ENCODE measurements around the gene PREX1. TPM values are rescaled to one million over a fixed set of nuclear protein-coding genes. Genes with fewer than 3 reads are reported as not detected.

Gene PREX1
- total RNA-seq, 2 donors from 2014 or later, result 132 to 167 TPM

DNA sequence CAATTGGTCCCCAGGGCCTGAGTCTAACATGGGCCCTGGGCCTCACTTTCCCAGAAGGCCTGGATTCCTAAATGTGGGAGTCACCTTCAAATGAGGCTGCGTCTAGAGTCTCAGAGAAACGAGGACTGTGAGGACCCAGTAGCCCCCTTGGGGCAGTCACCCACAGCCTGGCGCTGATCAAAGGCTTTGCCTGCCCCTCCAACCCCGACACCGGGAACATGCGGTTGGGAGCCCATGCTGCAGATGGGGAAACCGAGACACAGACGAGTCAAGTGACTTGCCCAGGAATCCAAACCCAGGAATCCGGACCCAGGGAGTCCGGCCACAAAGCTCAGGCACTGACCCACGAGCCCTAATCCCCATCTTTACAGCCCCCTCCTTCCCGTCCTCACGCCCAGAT, 209.7 kb downstream of the PREX1 start:
- Mint-ChIP-seq H3K36me3 (no peaks in the 10 kb centered on the region), H3K9me3 (no peaks in the 10 kb centered on the region), H3K4me3 (no peak overlapping the region), H3K27me3 (no peaks in the 10 kb centered on the region), H3K27ac (no peak overlapping the region), H3K4me1 (ENCODE audit: low read depth in 2 of 2) (peaks cover 10 to 16% of the 10 kb centered on the region in 2 donors)
- DNase-seq (ENCODE audit: low spot score) (peak; percentile 59), ATAC-seq (no peak)

DNA sequence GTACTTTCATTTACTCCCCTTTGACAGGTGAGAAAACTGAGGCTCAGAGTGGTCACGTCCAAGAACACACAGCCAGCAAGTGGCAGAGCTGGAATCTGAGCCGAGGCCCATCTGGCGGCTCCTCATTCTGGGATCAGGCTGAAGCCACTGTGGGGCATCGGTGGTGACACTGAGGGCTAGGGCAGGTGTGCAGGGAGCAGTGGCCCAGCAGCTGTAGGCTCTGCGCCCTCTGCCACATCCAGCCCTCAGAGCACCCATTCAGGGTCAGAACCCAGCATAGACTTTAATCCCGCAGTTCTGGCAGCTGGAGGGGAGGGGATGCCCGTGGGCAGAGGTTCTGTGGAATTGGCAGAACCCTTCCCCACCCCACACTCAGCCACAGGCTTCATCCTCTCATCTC, 210.3 kb downstream of the PREX1 start:
- no peaks in the 10 kb centered on the region for H3K27me3 Mint-ChIP-seq
- no peaks in the 10 kb centered on the region for H3K36me3 Mint-ChIP-seq
- H3K4me1 Mint-ChIP-seq (ENCODE audit: low read depth in 2 of 2), result peaks cover 10 to 12% of the 10 kb centered on the region in 2 donors
- H3K27ac Mint-ChIP-seq, result no peak overlapping the region
- H3K4me3 Mint-ChIP-seq, result no peak overlapping the region
- ATAC-seq (no peak), DNase-seq (ENCODE audit: low spot score) (peak; percentile 51)
- H3K9me3 Mint-ChIP-seq, result no peaks in the 10 kb centered on the region

DNA sequence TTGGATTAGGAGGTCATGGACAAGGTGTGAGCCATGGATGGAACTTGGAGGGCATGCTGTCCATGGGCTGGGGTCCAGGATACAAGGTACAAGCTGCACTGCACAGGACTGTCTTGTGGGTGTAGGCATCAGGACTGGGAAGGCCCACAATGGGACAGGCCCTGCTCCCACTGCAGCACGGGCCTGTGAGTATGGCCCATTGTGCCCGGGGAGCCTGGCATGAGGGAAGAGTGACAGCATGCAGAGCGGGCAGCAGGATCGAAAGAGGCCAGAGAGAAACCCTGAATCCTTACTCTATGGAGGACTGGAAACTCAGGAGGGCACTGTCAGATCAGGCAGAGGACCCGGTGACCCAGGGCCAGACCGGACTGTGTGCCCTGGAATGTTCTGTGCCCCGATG, 211.3 kb downstream of the PREX1 start:
- DNase-seq (ENCODE audit: low spot score) (peak; percentile 32), ATAC-seq (no peak)
- Mint-ChIP-seq H3K27me3 (no peaks in the 10 kb centered on the region), H3K4me3 (no peak overlapping the region), H3K9me3 (no peaks in the 10 kb centered on the region), H3K36me3 (no peaks in the 10 kb centered on the region), H3K27ac (no peak overlapping the region), H3K4me1 (ENCODE audit: low read depth in 2 of 2) (peaks cover 10 to 11% of the 10 kb centered on the region in 2 donors)

DNA sequence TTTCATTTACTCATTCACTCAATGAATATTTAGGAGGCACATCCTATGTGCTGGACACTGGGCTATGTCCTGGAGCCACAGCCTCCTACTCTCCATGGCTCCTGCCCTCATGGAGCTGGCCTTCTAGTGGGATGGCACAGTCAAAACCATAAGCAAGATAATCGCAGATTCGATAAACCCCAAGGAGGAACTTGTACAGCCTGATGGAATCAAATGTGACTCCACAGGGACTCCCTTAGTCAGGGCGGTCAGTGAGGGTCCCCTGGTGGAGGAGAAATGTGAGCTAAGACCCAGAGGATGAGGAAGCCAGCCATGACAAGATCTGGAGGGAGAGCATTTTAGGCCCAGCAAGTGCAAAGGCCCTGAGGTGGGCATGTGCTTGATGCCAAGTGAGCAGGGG, 211.9 kb downstream of the PREX1 start:
- DNase-seq (ENCODE audit: low spot score), result peak; percentile 41
- no peaks in the 10 kb centered on the region for H3K27me3 Mint-ChIP-seq
- no peak for ATAC-seq
- H3K4me3 Mint-ChIP-seq, result no peak overlapping the region
- no peak overlapping the region for H3K27ac Mint-ChIP-seq
- H3K4me1 Mint-ChIP-seq (ENCODE audit: low read depth in 2 of 2), result peaks cover 5% of the 10 kb centered on the region in 2 donors
- H3K36me3 Mint-ChIP-seq, result no peaks in the 10 kb centered on the region
- no peaks in the 10 kb centered on the region for H3K9me3 Mint-ChIP-seq

DNA sequence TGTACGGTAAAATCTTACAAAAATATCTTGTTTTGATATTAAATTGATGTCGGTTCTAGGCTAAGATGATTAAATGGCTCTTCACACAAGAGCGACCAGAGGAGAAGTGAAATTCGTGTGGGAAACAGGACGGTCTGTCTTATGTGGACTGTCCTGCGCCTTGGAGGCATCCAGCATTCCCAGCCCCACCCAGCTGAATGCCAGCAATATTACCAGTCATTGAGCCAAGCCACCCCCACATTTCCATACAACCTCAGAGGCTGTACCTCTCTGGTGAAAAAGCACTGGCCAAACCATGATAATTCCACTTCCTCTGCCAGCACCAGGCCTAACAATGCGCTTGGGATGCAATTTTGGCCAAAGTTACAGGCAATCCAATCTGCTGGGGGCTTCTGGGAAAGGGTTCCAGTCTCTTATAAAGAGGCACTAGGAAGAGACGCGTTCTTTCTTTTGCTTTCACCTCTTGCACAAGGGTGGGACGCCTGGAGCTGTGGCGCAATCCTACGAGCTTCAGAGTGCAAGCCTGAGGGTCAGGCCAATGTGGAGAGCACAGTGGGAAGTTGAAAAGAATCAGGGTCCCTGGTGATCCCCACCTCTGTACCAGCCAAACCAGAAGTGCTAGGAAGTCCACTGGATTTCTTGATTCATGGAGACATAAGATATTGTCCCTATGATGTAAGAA, 213.1 kb downstream of the PREX1 start:
- H3K36me3 Mint-ChIP-seq, result no peaks in the 10 kb centered on the region
- ATAC-seq (no peak), DNase-seq (ENCODE audit: low spot score) (peak; percentile 5)
- no peak overlapping the region for H3K27ac Mint-ChIP-seq
- H3K4me3 Mint-ChIP-seq, result no peak overlapping the region
- no peaks in the 10 kb centered on the region for H3K27me3 Mint-ChIP-seq
- H3K4me1 Mint-ChIP-seq (ENCODE audit: low read depth in 2 of 2), result no peaks in the 10 kb centered on the region
- no peaks in the 10 kb centered on the region for H3K9me3 Mint-ChIP-seq

DNA sequence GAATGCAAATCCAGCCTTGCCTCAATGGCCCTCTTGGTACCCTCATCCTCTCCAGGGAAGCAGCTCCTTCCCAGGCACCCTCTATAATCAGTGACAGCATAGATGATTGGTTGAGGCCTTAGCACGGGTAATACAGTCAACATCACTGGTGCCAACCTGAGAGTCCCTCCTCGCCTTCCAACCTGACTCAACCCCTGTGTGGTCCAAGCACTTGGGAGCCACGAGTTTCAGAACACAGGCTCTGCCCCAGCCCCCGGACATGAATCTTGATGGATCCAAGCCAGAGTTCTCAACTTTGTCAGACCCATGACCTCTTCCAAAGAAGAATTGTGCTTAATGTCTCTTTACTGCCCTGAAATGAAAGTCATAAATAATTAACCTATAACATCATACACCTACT, 213.9 kb downstream of the PREX1 start:
- no peaks in the 10 kb centered on the region for H3K27me3 Mint-ChIP-seq
- DNase-seq (ENCODE audit: low spot score) (peak; percentile 51), ATAC-seq (no peak)
- H3K27ac Mint-ChIP-seq, result no peak overlapping the region
- no peaks in the 10 kb centered on the region for H3K4me1 Mint-ChIP-seq (ENCODE audit: low read depth in 2 of 2)
- H3K9me3 Mint-ChIP-seq, result no peaks in the 10 kb centered on the region
- H3K36me3 Mint-ChIP-seq, result no peaks in the 10 kb centered on the region
- no peak overlapping the region for H3K4me3 Mint-ChIP-seq

DNA sequence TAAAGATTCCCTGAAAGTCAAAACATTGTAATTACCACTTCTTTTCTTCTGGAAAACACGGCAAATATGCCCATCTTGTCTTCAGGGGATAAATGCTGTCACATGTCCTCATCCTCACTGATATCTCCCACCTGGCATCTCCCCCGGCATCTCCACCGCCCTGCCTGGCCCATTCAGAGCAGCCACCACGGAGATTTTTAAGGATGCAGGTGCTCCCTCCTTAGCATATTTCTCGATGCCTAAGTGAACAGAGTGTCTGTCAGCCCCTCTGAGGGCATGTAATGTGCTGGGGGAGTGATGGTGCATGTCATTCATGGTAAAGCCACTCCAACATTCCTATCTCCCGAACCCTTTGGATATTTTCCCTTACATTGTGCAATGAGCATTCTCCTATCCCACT, 215.5 kb downstream of the PREX1 start:
- Mint-ChIP-seq H3K9me3 (no peaks in the 10 kb centered on the region), H3K36me3 (no peaks in the 10 kb centered on the region), H3K4me3 (no peak overlapping the region), H3K27ac (no peak overlapping the region), H3K4me1 (ENCODE audit: low read depth in 2 of 2) (no peaks in the 10 kb centered on the region), H3K27me3 (no peaks in the 10 kb centered on the region)
- DNase-seq (ENCODE audit: low spot score), result peak; percentile 10
- no peak for ATAC-seq

DNA sequence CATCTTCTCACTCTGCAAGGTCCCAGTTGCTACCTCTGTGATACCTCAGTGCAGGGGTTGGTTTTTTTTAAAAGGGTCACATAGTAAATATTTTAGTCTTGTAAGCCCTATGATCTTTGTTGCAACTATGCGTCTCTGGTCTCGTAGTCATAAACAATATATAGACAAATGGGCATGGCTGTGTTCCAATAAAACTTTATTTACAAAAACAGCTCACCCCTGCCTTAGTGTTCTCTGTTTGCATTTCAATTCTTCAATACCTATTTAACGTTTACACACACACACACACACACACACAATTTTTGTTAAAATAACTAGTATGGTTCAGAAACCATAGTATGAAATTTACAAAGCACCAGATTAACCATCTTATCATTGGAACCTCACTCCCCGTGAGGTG, 216.8 kb downstream of the PREX1 start:
- no peak overlapping the region for H3K4me3 Mint-ChIP-seq

DNA sequence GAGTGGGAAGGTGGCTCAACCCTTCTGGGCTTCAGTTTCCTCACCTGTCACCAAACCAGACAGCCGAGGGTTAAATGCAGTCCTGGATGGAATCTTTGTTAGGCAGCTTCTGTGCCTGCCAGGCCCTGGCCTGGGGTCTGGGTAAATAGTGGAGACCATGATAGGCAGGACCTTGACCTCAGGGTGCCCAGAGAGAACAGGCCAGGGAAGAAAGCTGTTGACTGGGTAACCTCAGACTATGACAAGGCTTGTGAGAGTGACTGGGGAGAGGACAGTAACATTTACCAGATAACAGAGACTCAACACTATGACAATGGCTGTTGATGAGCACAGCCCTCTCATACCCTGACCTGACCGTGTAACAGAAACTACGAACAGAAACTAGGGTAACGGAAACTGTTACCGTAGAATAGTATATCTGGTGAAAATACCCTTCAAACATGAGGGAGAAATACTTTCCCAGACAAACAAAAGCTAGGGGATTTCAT, 218.3 kb downstream of the PREX1 start:
- Mint-ChIP-seq H3K27ac (no peak overlapping the region), H3K4me3 (no peak overlapping the region)
- peak in 1 of 2 donors; percentile 34 for ATAC-seq

More for the DNA sequence above, 216.8 kb downstream of the PREX1 start:
- H3K27ac Mint-ChIP-seq, result no peak overlapping the region
- H3K27me3 Mint-ChIP-seq, result no peaks in the 10 kb centered on the region
- no peaks in the 10 kb centered on the region for H3K9me3 Mint-ChIP-seq
- DNase-seq (ENCODE audit: low spot score) (peak; percentile 5), ATAC-seq (no peak)
- no peaks in the 10 kb centered on the region for H3K4me1 Mint-ChIP-seq (ENCODE audit: low read depth in 2 of 2)
- H3K36me3 Mint-ChIP-seq, result no peaks in the 10 kb centered on the region

DNA sequence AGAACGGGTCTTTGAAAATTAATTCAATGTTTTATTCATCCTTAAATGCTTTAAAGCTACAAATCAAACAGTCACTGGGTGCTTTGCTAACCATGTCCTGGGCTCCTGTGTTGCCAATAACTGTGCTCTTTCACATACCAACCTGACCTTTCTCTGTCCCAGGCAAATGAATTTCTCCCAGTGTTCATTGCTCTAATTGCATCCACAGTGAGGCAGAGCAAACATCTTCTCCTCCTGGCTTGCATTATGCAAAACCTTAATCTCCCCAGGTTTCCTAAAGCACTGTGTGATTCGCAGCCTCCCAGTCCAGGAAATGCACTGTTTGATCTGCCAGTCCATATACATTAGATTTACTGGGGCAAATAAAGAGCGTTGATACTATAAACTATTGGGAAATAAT, 219.0 kb downstream of the PREX1 start:
- Mint-ChIP-seq H3K27me3 (no peaks in the 10 kb centered on the region), H3K27ac (no peak overlapping the region), H3K4me1 (ENCODE audit: low read depth in 2 of 2) (no peaks in the 10 kb centered on the region), H3K9me3 (no peaks in the 10 kb centered on the region), H3K4me3 (no peak overlapping the region), H3K36me3 (no peaks in the 10 kb centered on the region)
- ATAC-seq (no peak), DNase-seq (ENCODE audit: low spot score) (no peak)

More for the DNA sequence above, 218.3 kb downstream of the PREX1 start:
- H3K4me1 Mint-ChIP-seq (ENCODE audit: low read depth in 2 of 2), result no peaks in the 10 kb centered on the region
- no peaks in the 10 kb centered on the region for H3K27me3 Mint-ChIP-seq
- DNase-seq (ENCODE audit: low spot score), result peak; percentile 51
- no peaks in the 10 kb centered on the region for H3K36me3 Mint-ChIP-seq
- no peaks in the 10 kb centered on the region for H3K9me3 Mint-ChIP-seq

DNA sequence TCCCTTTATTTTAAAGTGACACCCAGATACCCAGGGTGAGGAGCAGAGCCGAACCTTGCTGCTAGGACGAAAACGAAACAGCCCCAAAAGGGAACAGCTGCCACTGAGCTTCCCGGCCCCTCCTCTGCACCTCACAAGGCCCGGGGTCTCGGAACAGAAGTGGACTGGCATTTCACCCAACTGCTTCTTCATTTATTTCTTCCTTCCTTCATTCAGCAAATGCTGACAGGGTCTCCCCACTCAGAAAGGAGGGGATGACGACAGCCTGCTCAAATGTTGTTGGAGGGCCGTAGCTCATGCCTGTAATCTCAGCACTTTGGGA, 220.3 kb downstream of the PREX1 start:
- Mint-ChIP-seq H3K4me3 (no peak overlapping the region), H3K27ac (no peak overlapping the region)
- DNase-seq (ENCODE audit: low spot score), result peak; percentile 41

DNA sequence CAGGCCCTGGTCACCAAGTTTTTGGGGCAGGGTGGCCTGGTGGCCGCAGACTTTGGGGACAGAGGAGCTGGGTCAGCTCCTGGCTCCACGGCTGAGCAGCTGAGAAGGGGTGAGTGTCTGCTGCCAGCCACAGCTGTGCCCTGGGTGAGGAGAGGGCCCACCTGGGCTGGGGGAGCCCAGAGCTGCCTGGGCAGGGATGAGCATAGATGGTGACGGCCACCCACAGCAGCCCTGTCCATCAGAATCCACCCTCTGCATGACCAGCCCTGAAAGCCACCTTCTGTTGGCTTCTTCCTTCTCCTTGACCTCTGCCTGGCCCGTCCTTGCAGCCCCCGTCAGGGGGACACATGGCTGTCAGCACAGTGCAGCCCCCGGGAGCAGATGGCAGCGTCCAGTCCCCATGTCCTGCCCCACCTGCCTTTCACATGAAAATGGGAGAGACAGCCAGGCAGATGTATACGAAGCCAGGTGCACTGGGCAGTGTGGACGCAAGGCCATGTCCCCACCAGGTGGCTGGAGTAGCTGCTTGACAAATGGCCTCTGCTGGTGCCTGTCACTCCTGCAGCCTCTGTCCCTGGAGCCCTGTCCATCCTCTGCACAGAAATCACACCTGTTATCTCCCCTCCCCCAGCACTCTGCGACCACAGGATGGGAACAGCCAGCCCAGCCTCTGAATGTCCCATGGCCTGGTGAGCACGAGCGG, 220.8 kb downstream of the PREX1 start:
- Mint-ChIP-seq H3K4me1 (ENCODE audit: low read depth in 2 of 2) (no peaks in the 10 kb centered on the region), H3K9me3 (no peaks in the 10 kb centered on the region)
- ATAC-seq, result peak in 1 of 2 donors; percentile 13

More for the DNA sequence above, 220.3 kb downstream of the PREX1 start:
- H3K36me3 Mint-ChIP-seq, result no peaks in the 10 kb centered on the region
- H3K4me1 Mint-ChIP-seq (ENCODE audit: low read depth in 2 of 2), result no peaks in the 10 kb centered on the region
- ATAC-seq, result no peak
- H3K9me3 Mint-ChIP-seq, result no peaks in the 10 kb centered on the region
- peaks cover 0 to 2% of the 10 kb centered on the region in 2 donors for H3K27me3 Mint-ChIP-seq

DNA sequence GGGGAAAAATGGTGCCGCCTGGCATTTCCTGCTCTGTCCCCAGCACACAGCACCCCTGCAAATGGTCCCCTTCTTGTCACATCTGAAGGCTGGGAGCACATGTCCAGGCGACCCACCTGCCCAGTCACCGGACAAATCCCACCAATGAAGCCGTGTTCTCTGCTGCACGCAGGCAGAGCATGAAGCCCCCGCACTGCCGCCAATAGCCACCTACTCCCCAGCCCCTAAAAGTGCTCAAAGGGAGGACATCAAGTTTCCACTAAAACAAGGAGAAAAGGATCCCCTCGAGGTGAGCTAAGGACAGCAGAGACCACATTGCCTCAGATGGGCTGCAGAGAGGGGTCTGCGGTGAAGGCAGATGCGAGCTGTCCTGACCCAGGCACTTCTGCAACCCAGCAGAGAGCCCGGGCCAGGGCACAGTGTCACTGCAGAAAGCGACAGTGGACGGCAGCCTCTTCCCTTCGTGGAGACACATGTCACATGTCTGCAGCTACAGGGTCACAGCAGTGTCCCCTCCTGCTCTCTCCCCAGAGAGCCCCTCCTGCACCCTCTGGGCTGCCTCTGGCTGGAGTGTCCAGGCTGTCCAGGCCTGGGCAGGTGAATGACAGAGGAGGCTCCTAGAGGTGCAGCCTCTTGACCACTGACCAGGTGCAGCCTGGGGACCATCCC, 221.5 kb downstream of the PREX1 start:
- H3K27me3 Mint-ChIP-seq, result peaks cover 0 to 6% of the 10 kb centered on the region in 2 donors
- DNase-seq (ENCODE audit: low spot score) (no peak), ATAC-seq (peak in 1 of 2 donors; percentile 22)
- no peaks in the 10 kb centered on the region for H3K9me3 Mint-ChIP-seq
- H3K36me3 Mint-ChIP-seq, result no peaks in the 10 kb centered on the region
- H3K27ac Mint-ChIP-seq, result no peak overlapping the region
- H3K4me1 Mint-ChIP-seq (ENCODE audit: low read depth in 2 of 2), result no peaks in the 10 kb centered on the region
- H3K4me3 Mint-ChIP-seq, result no peak overlapping the region

More for the DNA sequence above, 220.8 kb downstream of the PREX1 start:
- H3K36me3 Mint-ChIP-seq, result no peaks in the 10 kb centered on the region
- DNase-seq (ENCODE audit: low spot score), result peak; percentile 40
- H3K4me3 Mint-ChIP-seq, result no peak overlapping the region
- no peak overlapping the region for H3K27ac Mint-ChIP-seq
- peaks cover 0 to 6% of the 10 kb centered on the region in 2 donors for H3K27me3 Mint-ChIP-seq

Measured in natural killer cell treated with Interleukin-12 subunit alpha and Interleukin-12 subunit beta and Interleukin-15 and Interleukin-18, amount 100 ng/mL, for 72 hours (primary cell).